OCI-LY1 (cell line): ENCODE results near the gene USP47.
A peak's percentile ranks its signal among the peaks of the same experiment; 100 is the strongest.

Experiments used
- H2AFZ ChIP-seq: fragments of 200-600 bp; sonication (generic), shearing (Covaris generic); 2 replicates; pipeline ENCODE4 v1.6.0; 2014; ENCODE audit warnings: antibody characterized with exemption, mild to moderate bottlenecking, low read length
- H3F3A ChIP-seq: fragments of 200-600 bp; sonication (generic), shearing (Covaris generic); 2 replicates; pipeline ENCODE4 v1.6.0; 2014; ENCODE audit warnings: mild to moderate bottlenecking, antibody characterized with exemption, low read length, moderate library complexity; ENCODE audit not compliant: insufficient read depth
- H3K27ac ChIP-seq: fragments of 200-600 bp; sonication (generic); 2 replicates; pipeline ENCODE4 v1.5.1; 2014; ENCODE audit warnings: low read length, mixed run types, mild to moderate bottlenecking, low read depth; ENCODE audit not compliant: poor library complexity, severe bottlenecking
- H3K27me3 ChIP-seq: fragments of 200-600 bp; sonication (generic); 2 replicates; pipeline ENCODE4 v1.6.0; 2014; ENCODE audit warnings: antibody characterized with exemption, mild to moderate bottlenecking, low read length, moderate library complexity; ENCODE audit not compliant: insufficient read depth
- H3K36me3 ChIP-seq: fragments of 200-600 bp; sonication (generic); 2 replicates; pipeline ENCODE4 v1.6.1; 2014; ENCODE audit warnings: mild to moderate bottlenecking, antibody characterized with exemption, low read length, moderate library complexity, mixed read lengths; ENCODE audit not compliant: insufficient read depth
- H3K4me1 ChIP-seq: fragments of 200-600 bp; sonication (generic); 2 replicates; pipeline ENCODE4 v1.5.1; 2014; ENCODE audit warnings: mild to moderate bottlenecking, low read length, moderate library complexity; ENCODE audit not compliant: insufficient read depth, severe bottlenecking
- H3K4me2 ChIP-seq: fragments of 200-600 bp; sonication (generic), shearing (Covaris generic); 2 replicates; pipeline ENCODE4 v1.6.1; 2014; ENCODE audit warnings: low read length
- H3K4me3 ChIP-seq: fragments of 200-600 bp; sonication (generic); 2 replicates; pipeline ENCODE4 v1.5.1; 2014; ENCODE audit warnings: low read length, low read depth, mild to moderate bottlenecking, mixed read lengths; ENCODE audit not compliant: poor library complexity, severe bottlenecking
- H3K79me2 ChIP-seq: fragments of 200-600 bp; shearing (Covaris generic); 2 replicates; pipeline ENCODE4 v1.6.1; 2016; ENCODE audit warnings: mixed run types, low read length, mixed read lengths; ENCODE audit not compliant: insufficient read depth
- H3K9ac ChIP-seq: fragments of 200-600 bp; sonication (generic), shearing (Covaris generic); 2 replicates; pipeline ENCODE4 v1.6.1; 2014; ENCODE audit warnings: mild to moderate bottlenecking, low read length, mixed read lengths
- H3K9me2 ChIP-seq: fragments of 200-600 bp; sonication (generic), shearing (Covaris generic); 2 replicates; pipeline ENCODE4 v1.6.1; 2014; ENCODE audit warnings: low read depth, mild to moderate bottlenecking, low read length, mixed read lengths
- H3K9me3 ChIP-seq: fragments of 200-600 bp; shearing (Covaris generic); 2 replicates; pipeline ENCODE4 v1.6.1; 2014; ENCODE audit warnings: low read length, mixed read lengths
- H4K20me1 ChIP-seq: fragments of 200-600 bp; sonication (generic), shearing (Covaris generic); 2 replicates; pipeline ENCODE4 v1.6.0; 2016; ENCODE audit warnings: mild to moderate bottlenecking, low read length; ENCODE audit not compliant: insufficient read depth
- EZH2 ChIP-seq: fragments of 200-600 bp; sonication (generic), shearing (Covaris generic); IDR thresholded peaks from 2 replicates; pipeline ENCODE4 v1.8.0; 2017; ENCODE audit warnings: borderline replicate concordance, mixed run types, mild to moderate bottlenecking, antibody characterized with exemption, low read length, moderate library complexity, mixed read lengths
- TF ChIP-seq, protein P1 (sequence below): fragments of 200-600 bp; sonication (generic), shearing (Covaris generic); IDR thresholded peaks from 2 replicates; pipeline ENCODE4 v1.5.1; 2017; ENCODE audit warnings: mild to moderate bottlenecking, antibody characterized with exemption, low read length, moderate library complexity, mixed read lengths

The USP47 gene

DNA sequence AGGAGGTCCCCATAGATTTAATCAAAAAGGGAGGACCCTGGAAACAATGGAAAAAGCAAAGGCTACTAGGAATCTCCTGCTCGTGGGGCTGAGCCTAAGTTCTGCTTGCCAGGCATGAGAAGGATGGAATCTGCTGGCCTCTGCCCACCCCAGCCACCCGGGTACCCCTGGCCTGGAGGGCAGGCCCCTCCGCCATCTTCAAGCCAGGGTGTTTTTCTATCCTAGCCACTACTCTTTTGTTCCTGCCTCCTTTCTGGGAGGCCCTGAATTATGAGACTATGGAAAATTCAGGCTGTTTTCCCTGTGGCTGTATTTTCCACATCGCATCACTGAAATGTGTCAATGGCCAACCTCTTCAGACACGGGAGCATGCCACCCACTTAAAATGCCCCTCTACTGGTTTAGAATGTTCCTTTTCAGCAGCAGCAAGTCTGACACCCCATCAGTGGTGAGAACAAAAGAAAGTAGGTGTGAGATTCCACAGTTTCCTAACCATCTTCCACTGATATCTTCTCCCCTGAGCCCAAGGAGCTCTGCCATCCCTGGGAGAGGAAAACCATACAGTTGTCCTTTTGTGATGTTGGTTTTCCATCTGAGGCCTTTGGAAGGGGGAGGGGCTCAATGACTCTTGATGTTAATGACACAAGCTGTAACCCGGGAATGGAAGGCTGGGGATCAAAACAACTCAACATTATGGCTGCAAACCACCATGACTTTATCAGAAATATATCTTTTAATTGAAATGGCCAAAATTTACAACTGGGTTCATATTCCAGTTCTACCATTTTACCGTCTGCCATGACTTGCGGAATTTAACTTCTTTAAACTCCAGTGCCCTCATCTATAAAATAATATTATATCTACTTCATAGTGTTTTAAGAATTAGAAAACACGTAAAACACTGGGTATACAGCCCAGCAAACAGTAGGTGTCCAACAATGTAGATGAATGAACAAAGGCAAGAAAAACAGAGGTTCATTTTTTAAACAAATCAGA, 144.5 kb downstream of the USP47 start:
- Histone ChIP-seq H4K20me1 (no peaks in the 10 kb centered on the region), H3K9me2 (no peaks in the 10 kb centered on the region), H3K27ac (no peak overlapping the region), H3K4me1 (no peaks in the 10 kb centered on the region), H3K79me2 (no peaks in the 10 kb centered on the region), H2AFZ (no peak overlapping the region), H3K4me2 (no peak overlapping the region), H3K4me3 (no peak overlapping the region), H3K9me3 (no peaks in the 10 kb centered on the region), H3F3A (no peaks in the 10 kb centered on the region), H3K9ac (no peak overlapping the region), H3K36me3 (no peaks in the 10 kb centered on the region), H3K27me3 (0 out of 2 replicates have a peak, but pooled peaks cover 4% of the 10 kb centered on the region)
- no peak for TF ChIP-seq EZH2
- TF ChIP-seq, protein P1, sequence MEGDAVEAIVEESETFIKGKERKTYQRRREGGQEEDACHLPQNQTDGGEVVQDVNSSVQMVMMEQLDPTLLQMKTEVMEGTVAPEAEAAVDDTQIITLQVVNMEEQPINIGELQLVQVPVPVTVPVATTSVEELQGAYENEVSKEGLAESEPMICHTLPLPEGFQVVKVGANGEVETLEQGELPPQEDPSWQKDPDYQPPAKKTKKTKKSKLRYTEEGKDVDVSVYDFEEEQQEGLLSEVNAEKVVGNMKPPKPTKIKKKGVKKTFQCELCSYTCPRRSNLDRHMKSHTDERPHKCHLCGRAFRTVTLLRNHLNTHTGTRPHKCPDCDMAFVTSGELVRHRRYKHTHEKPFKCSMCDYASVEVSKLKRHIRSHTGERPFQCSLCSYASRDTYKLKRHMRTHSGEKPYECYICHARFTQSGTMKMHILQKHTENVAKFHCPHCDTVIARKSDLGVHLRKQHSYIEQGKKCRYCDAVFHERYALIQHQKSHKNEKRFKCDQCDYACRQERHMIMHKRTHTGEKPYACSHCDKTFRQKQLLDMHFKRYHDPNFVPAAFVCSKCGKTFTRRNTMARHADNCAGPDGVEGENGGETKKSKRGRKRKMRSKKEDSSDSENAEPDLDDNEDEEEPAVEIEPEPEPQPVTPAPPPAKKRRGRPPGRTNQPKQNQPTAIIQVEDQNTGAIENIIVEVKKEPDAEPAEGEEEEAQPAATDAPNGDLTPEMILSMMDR = no peak

DNA sequence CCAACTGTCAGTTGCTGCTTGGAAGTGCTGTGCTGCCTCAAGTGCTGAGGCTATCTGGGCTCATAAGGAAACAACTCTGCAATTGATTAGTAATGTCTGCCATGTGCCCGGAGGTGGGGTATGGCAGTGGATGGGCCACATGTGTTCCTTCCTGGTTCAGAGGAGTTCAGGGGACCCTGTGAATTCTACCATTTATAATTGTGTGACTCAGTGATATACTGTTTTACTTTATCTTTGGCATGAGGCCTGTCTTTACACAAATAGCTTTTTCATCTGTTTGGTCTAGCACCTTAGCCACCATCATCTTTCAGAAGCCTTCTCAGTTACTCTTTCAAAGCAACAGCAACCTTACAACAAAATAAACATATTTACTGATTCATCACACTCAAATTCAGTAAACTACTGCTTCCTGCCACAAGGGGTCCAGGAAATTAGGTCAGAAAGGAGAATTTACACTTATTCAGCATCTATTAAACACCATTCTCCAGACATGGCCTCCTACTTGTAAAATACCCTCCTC, 145.8 kb downstream of the USP47 start:
- no peaks in the 10 kb centered on the region for H3K4me1 ChIP-seq
- H3K9ac ChIP-seq = no peak overlapping the region
- no peaks in the 10 kb centered on the region for H3K9me3 ChIP-seq
- no peaks in the 10 kb centered on the region for H3F3A ChIP-seq
- no peaks in the 10 kb centered on the region for H3K79me2 ChIP-seq
- H3K27me3 ChIP-seq = 0 out of 2 replicates have a peak, but pooled peaks cover 8% of the 10 kb centered on the region
- no peak overlapping the region for H3K4me2 ChIP-seq
- no peaks in the 10 kb centered on the region for H3K9me2 ChIP-seq
- H3K4me3 ChIP-seq = no peak overlapping the region
- H3K27ac ChIP-seq = no peak overlapping the region
- H2AFZ ChIP-seq = no peak overlapping the region
- H4K20me1 ChIP-seq = no peaks in the 10 kb centered on the region
- H3K36me3 ChIP-seq = no peaks in the 10 kb centered on the region
- TF ChIP-seq, protein P1 = peak; percentile 34; the same call in 1 of the 2 replicates
- no peak for TF ChIP-seq EZH2

DNA sequence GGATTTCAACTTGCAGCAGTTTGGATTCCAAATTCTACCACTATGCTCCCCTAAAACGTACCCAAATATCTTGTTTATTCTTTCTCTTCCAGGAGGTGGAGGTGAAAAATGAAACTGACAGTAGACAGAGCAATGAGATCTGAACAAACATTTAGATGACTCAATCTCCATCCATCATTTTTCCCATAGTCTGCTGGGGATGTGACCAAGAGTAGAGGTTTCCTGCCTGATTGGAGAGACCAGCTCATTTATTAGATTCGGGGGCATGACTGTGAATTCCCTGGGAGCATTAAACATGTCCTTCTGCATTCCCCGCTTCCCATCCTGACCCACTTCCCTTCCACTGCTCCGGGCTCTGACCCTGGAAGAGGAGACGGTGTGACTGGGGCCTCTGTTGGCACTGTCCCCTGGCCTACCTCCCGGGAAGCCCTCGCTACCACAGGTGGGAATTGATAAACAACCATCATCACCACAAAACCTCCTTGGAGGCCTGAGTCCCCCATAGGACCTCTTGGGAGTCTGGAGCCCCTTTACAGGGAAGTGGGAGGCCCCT, 146.4 kb downstream of the USP47 start:
- no peaks in the 10 kb centered on the region for H3K79me2 ChIP-seq
- H3K9me3 ChIP-seq = no peaks in the 10 kb centered on the region
- H3K27ac ChIP-seq = no peak overlapping the region
- H3F3A ChIP-seq = no peaks in the 10 kb centered on the region
- H3K4me2 ChIP-seq = no peak overlapping the region
- no peaks in the 10 kb centered on the region for H4K20me1 ChIP-seq
- H2AFZ ChIP-seq = no peak overlapping the region
- H3K27me3 ChIP-seq = 0 out of 2 replicates have a peak, but pooled peaks cover 8% of the 10 kb centered on the region
- H3K4me1 ChIP-seq = no peaks in the 10 kb centered on the region
- no peaks in the 10 kb centered on the region for H3K36me3 ChIP-seq
- no peak overlapping the region for H3K4me3 ChIP-seq
- TF ChIP-seq, protein P1 = no peak
- TF ChIP-seq EZH2 = no peak
- no peaks in the 10 kb centered on the region for H3K9me2 ChIP-seq
- no peak overlapping the region for H3K9ac ChIP-seq
